Esophagus muscularis mucosa (tissue), 3 donors: Measurements from ENCODE around the gene GPR137B.

ENCODE experiments used
- CTCF ChIP-seq, 3 experiments: fragments of 200-600 bp in 2 of 3; fragments of 450-650 bp in 1 of 3; sonication (generic) in 2 of 3; IDR thresholded peaks; one replicate each; pipeline ENCODE4 v1.5.1; 2017 to 2019; ENCODE audit warnings: antibody characterized with exemption in 3 of 3, mild to moderate bottlenecking in 2 of 3, moderate library complexity in 1 of 3
- POLR2A ChIP-seq: fragments of 450-650 bp; IDR thresholded peaks from one replicate; pipeline ENCODE4 v1.6.1; 2017; ENCODE audit warnings: antibody characterized with exemption, moderate library complexity, mild to moderate bottlenecking, low read depth
- POLR2AphosphoS5 ChIP-seq, 2 donors: sonication (generic); formaldehyde crosslinking; IDR thresholded peaks; one replicate each; pipeline ENCODE4 v1.6.1; 2017; ENCODE audit warnings: antibody characterized with exemption in 2 of 2

GRCh38 chr1:236128646-236129178 is 13.6 kb upstream of the GPR137B start:
- TF ChIP-seq POLR2A, result no peak
- TF ChIP-seq CTCF (IDR thresholded peaks at IDR 0.05), result no peak
- no peak for TF ChIP-seq POLR2AphosphoS5 (IDR thresholded peaks at IDR 0.05)
